NCI-H1930 (cell line): ENCODE results near the gene PRDM9.
"Not testable (repeated sequence)": the region's sequence is repeated elsewhere in the genome, so short reads cannot be mapped to it uniquely, and the experiment has no call there.

Experiments used
- DNase-seq, 2 experiments: peaks; one replicate each; lab custom pipeline; 2025; lab: John Stamatoyannopoulos, UW

PRDM9 gene

GRCh38 chr5:23527216-23527920, 20.0 kb downstream of the PRDM9 start:
- not testable (repeated sequence) for DNase-seq

GRCh38 chr5:23528677-23529076, 21.3 kb downstream of the PRDM9 start:
- no peak for DNase-seq

- DNase-seq, result no peak
Observed at GRCh38 chr5:23530571-23530970, 23.2 kb downstream of the PRDM9 start.

GRCh38 chr5:23571059-23571458, 63.6 kb downstream of the PRDM9 start:
- DNase-seq, result no peak
